Stimulated activated CD8-positive, alpha-beta memory T cell treated with anti-CD3 and anti-CD28 coated beads, Interleukin-12 subunit alpha, Interleukin-12 subunit beta, amount 100 ng/mL, for 4 hours (primary cell): ENCODE measurements around the gene NKX2-3.

ENCODE experiments used
- DNase-seq: peaks from one replicate; pipeline ENCODE4 v3.0.0-alpha.2; 2020; ENCODE audit warnings: low read depth

NKX2-3 gene

GRCh38 chr10:99526861-99527504, 5.8 kb upstream of the NKX2-3 start:
- DNase-seq = no peak

DNA sequence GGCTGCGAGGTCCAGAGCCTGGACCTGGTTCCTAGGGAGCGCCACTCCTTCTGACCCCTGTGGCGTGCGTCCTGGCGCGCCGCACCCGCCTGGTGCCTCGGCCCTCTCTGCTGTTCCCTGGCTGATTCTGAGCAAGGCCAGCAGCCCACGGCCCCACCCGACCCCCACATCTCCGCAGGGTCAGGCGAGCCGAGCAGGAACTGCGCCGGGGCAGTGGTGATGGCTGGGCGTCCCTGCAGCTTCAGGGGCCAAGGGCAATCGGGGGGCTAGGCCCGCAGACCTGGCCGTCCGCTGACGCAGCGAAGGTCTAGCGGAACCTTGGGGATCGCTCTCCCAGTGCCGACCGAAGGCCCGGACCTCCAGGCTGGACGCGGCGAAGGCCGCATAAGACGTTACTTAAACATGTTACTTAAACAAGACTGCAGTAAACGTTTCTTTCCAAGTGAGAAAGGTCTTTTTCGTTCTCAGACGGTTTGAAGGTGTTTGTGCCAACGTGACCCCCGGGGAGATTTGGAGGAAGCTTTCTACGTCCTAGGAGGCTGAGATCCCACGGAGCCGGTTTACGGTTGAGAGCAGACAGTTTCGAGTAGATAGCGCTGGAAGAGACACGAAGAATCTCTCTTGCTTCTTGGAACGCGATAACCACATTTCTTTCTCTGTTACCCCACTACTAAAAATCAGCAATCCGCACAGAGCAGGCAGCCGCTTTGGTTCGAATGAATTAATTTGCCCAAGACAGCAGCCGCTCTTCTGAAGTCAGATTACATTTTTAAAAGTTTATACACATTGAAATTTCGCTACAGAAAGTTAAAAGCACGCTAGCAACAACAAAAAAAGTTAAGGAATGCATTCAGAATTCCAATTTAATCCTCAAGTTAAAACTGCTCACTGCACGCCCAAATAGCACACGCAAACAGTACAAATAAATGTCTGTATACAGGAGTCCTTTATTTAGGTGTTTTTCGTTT, 4.9 kb upstream of the NKX2-3 start:
- no peak for DNase-seq

GRCh38 chr10:99528494-99529441, 4.0 kb upstream of the NKX2-3 start:
- DNase-seq = no peak

DNA sequence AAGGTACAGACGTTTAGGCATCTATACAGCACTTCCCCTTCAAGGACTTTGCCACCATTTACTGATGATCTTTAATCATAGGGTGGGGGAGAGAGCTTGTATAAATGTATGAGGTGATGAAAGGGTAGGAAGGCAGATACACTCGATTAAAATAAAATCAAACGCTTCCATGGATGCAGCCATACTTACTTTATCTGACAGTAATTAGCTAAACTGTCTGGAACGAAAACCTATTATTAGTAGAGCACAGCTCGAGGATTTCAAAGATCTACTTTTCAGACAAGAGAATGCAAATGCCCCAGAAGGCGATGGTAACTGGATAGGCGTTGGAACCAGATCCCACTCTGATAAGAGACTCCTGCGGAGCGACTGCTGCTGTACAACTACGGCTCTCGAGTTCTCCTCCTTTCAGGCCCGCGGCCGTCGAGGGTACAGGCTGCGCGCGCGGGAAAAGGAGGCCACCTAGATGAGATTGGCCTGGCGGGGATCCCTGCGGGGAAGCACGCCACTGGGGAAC, 3.1 kb upstream of the NKX2-3 start:
- no peak for DNase-seq

- no peak for DNase-seq
Measured at GRCh38 chr10:99530108-99531025, 2.4 kb upstream of the NKX2-3 start.

GRCh38 chr10:99531026-99531695, 1.6 kb upstream of the NKX2-3 start:
- no peak for DNase-seq

DNA sequence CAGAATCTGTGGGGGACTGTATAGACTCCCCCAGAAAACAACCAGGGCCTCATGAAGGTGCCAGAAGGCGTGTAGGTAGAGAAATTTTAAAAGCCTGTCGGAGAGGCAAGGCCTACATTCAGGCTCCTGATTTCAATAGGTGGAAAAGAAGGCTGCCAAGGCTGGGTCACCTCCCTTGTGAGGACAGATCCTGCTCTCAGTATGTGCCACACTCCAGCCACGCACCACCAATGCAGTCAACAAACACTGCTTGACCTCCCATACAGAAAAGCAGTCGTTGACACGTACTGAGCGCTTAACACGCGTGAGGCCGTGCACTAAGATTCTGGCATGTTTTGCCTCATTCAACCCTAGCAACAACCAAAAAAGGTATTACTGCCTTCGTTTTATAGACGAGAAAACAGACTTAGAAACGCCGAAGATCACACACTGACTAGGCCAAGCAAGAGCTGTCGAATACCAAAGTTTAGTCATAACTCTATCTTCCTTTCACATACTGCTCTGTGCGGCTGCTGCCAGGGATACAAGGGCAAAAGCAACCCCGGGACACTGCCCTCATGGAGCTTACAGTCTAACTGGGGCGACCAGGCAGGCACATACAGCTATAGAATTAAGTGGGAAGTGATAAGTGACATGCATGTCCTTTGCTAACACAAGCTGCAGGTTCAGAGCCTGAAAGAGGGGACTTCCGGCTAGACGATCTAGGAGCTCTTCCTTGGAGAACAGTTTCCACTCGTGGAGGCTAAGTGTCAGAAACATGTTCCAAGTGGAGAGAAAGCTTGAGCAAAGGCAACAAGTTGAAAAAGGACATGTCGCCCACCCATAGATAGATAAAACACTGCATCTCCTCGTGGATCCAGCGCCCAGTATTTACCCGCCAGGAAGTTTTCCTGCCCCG, 797 bp upstream of the NKX2-3 start:
- DNase-seq = no peak

GRCh38 chr10:99533496-99534449, 1.0 kb downstream of the NKX2-3 start:
- DNase-seq = no peak

DNA sequence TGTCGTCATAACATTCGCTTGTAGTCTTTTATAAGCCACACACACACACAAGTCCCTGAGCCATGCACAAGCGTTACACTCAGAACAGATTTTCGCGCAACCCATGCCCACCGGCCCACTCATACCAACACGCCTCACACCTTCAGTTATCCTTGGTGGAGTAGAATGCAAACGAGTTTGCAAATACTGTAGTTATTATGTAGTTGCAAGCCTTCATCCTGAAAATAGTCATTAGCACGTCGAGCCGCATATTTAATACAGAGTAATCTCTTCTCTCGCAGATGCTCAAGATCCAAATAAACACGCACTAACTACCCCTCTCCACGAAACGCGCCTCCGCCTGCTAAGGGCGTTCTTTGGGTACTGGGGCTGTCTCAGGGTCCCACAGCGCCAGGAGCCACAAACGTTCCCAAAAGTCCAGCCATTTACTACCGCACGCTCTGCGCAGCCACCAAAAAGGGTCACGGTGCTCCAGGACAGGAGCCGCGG, 1.8 kb downstream of the NKX2-3 start:
- DNase-seq = no peak

- DNase-seq = no peak
Measured at GRCh38 chr10:99534939-99535763, 2.4 kb downstream of the NKX2-3 start.

DNA sequence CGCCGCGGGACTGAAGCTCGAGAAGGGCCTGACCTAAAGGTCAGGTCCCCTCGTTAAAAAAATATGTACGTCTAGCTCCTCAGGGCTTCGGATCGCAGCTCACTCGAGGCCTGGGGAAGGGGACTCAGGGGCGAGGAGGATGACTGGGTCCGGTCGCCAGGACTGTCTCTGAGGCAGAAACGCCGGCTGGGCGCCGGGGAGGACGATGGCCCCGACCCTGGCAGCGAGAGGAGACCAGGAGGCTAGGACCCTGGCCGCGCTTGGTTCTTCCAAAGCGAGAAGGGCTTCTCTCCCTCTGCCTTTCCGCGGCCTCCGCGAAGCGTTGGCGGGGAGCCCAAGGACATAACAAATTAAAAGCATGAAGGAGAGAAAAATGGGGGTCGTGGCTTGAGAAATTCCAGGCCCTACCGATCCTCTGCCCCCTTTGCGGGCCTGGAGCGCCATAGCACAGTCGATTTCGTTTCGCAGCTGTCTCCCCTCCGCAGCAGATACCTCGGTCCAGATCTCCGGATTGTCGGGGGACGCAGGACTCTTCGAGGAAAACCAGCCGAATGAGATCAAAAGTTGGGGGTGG, 3.1 kb downstream of the NKX2-3 start:
- no peak for DNase-seq

GRCh38 chr10:99536338-99537085, 3.8 kb downstream of the NKX2-3 start:
- DNase-seq = no peak

DNA sequence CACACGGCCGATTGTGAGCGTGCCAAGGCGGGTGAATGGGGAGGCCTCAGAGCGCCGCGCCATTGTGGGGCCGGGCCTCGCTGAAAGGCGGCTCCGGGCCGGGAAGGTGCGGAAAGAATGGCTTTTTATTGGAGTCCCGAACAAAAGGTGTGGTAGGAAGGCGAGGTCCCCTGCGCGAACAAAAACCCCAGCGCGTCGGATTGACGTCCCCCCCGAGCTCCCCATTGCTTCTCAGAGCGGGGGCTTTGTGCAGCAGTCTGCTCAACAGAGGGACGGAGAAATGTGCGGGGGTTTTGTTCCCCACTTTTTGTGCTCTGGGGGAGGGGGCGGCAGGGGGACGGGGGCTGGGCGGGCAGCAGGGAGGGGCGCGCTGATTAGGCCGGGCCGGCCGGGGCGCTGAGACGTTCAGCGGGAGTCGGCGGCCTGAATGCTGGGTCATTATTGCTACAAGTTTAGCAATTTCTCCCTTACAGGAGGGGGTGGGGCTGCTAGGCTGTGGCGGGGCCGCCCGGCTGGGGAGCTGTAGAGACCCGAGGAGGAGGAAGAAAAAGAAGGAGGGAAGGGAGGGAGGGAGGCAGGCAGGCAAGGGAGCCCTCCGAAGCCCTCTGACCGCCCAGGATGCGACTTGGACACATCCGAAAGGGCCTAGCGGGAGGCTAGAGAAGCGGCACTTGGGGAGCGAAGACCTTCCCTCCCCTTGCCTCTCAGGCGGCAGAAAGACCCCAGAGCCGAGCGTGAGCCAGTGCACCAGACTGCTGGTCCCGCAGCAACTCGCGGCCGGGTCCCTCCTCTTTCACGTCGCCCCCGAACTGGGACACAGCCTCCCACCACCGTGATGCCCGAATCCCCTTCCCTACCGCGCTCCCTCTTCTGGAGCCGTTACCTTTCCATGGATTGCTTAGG, 4.6 kb downstream of the NKX2-3 start:
- no peak for DNase-seq

GRCh38 chr10:99537989-99538917, 5.5 kb downstream of the NKX2-3 start:
- DNase-seq = no peak
